ENCODE results near the gene ALAS1.
"Not testable (repeated sequence)": the region's sequence is repeated elsewhere in the genome, so short reads cannot be mapped to it uniquely, and the experiment has no call there.

The ALAS1 gene

DNA sequence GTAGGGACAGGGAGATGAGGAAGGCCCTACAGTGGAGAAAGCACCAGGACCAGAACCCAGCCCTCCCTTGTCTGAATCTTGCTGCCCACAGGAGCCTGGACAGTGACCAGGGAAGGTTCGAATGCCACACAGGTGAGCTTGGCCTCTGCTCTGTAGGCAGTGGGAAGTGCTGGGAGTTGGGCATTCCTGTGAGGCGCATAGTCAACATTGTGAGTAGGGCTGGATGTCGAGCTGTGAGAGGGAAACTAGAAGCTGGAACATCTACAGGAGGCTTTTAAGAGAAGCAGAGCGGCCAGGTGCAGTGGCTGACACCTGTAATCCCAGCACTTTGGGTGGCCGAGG is 20.3 kb upstream of the ALAS1 start:
- no peak for DNase-seq

DNA sequence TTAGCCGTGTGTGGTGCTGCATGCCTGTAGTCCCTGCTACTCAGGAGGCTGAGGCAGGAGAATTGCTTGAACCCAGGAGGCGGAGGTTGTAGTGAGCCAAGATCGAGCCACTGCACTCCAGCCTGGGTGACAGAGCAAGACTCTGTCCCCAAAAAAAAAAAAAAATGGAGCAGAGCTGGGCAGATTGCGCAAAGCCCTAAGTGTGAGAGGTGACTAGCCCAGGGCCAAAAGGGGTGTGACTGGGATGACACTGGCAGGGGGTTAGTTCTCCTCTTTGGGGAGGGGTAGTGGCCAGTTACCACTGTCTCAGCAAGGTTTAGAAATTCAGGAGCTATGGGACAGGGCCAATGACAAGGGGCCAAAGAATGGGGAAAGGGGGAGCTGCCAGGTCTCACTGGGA is 19.8 kb upstream of the ALAS1 start:
- not testable (repeated sequence) for DNase-seq

DNA sequence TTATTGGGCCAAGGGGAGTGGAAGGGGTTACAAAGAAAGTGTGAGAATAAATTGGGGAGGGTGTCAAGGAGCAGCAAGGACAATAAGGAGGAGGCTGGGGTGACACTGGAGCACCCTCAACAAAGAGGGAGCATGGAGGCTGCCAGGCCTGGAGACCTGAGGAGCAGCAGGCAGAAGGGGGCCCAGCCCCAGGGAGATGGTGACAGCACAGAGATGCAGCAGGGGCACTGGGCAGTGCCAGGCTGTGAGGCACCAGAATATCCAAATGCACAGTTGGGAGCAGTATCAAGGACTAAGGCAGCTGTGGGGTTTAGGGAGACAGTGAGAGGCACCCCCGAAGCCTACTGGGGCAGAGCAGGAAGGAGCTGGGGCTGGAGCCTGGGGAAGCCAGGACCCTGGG is 19.4 kb upstream of the ALAS1 start:
- no peak for DNase-seq

DNA sequence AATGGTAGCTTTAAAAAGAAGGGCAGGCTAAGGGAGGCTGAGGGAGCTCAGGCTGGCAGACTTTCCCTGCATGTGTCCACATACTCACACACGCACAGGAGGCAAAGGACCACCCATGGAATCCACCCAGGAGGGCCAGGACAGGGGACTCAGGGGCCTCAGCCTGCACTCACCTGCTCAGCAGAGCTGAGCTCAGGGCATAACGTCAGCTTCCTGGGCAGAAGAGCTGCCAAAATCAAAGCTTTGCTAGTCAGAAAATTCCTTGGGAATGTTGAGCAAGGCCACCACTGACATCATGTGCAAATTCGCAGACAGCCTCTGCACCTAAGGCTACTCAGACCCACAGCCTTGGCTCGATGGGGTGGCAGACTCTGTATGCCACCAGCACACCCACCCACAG is 16.4 kb upstream of the ALAS1 start:
- no peak for DNase-seq

DNA sequence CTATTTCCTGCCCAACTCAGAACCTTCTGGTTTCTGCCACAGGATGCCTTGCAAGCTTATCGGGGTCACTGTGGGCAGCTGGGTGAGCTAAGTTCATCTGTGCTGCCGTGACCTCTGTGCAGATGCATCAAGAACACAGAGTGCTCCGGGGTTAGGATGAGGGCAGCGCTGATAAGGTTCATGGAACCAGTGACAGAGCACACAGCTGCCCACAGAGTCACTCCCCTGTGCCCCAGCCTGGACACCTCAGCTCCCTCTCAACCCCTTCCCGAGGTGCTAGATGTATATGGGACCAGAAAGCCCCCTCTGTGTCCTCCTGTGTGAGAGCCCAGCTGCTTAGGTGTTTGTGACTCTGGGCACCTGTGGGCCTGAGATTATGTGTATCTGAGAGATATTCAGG is 15.8 kb upstream of the ALAS1 start:
- no peak for DNase-seq

DNA sequence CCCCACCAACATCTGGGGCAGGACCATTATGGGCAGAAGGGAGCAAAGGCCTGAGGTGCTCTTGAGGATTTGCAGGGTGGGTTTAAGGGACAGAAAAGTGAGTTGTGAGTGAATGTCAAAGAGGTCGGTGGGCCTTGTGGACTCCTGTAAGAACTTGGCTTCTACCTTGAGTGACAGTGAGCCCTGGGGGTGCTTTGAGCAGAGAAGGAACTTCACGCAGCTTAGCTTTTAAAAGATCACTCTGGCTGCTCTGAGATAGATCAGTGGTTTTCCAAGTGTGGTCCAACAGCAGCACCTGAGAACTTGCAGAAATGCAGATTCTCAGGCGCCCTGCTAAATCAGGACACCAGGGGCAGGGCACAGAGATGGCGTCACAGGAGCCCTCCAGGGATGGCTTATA is 15.3 kb upstream of the ALAS1 start:
- DNase-seq, result no peak

DNA sequence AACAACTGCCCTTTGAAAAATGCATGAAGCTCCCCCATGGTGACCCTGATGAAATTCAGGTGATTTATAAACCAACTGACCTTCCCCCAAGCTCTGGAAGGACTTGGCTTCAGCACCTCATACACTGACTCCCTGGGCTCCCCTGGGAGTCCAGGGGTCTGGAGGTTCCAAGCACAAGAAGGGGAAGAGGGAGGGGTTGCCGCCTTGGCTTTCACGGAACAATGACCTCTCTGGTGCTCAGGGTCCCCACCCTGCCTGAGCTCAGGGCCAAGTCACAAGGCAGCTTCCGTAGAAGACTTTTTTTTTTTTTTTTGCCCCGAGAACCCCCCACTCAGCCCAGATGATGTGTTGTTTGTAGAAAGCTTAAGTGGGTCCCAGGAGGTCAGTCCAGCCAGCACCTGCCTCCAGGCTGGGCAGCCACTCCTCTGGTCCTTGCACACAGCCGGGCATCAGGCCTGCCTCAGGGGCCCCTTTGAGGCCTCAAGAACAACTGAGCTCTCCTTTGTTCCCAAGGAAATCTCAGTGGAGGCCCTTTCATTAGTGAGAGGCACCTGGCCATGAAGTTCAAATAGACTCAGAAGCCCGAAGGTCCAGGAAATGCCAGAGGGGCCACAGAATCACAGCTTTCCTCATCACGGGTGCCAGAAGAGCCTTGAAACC is 14.0 kb upstream of the ALAS1 start:
- no peak for DNase-seq

DNA sequence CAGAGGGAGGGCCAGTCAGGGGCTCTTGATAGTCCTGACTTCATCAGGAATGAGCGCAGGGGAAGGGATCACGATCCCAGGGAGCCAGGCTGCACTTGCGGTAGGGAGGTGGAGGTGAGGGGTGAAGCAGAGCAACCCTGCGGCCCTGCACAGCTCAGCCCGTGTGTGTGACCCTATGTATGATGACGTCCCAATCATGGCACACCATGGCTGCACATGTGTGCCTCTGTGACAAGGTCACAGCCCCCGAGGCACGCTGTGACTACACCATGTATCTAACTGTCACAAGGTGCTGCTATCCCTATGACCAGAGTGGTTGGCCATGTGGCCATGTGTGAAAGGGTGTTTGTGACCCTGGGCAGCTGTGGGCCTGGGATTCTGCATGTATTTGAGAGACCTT is 13.3 kb upstream of the ALAS1 start:
- no peak for DNase-seq

DNA sequence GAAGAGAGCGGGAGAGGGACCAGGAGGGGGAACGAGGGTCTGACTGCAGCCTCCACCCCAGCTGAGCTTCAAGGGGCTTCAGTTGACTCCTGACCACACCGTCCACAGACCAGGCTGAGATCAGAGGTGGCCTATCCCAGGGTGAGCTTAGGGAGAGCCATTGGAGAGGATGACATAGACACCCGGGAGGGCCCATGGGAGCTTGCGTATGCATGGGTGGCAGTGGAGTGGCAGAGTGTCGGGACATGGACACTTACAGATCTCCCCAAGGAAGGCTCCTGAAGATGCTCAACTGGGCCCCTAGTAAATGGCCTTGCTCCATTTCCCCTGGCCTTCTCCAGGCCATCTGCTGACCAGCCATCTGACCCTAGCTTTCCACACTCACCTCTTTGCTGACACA is 12.6 kb upstream of the ALAS1 start:
- no peak for DNase-seq

DNA sequence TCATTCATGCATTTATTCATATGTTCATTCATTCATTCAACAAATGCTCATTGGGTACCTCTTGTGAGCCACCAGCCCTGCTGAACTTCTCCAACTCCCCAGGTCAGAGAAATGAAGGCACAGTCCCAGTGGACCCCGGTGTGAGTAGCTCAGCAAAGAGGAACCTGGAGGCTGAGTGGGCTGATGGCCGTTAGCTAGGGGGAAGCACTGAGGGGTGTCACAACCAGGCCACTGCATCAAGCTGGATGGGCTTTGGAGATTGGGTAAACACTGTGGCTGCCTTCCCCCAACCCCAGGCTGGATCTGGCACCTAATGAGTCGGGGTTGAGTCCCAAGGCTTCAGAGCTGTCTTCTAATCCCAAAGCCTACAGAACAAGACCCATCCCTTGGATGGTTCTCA is 12.1 kb upstream of the ALAS1 start:
- DNase-seq, result no peak

DNA sequence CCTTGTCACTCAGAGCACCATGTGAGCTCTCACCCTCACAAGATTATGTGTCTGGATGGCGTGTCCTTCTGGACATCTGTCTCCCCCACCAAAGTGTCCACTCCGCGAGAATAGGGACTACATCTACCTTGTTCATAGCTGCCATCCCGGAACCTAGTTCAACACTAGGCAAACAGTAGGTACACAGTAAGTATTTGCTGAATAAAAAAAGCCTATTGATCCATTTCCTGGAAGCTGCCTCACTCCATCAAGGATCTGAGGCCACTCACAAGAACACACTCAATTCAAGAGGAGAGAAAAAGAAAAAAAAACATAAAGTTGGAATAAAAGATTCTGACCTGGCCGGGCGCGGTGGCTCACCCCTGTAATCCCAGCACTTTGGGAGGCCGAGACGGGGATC is 11.2 kb upstream of the ALAS1 start:
- no peak for DNase-seq

DNA sequence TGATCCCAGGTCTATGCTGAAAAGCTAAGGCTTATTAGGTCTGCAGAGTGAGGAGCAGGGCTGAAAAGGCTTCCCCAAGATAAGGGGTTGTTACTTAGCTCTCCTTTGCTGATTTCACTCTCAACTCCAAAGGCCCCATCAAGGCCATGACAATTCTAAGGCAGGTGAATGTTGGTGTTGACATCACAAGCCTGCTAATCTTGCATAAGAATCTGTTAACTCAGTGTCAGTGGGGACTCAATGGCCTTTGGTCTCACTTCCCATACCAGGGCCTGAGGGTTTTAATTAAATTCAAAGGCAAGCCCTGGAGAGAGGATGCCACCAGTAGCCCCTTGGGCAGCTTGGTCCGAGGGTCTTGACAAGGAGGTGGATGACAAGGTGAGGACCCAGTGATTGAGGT is 9.4 kb upstream of the ALAS1 start:
- DNase-seq, result no peak

DNA sequence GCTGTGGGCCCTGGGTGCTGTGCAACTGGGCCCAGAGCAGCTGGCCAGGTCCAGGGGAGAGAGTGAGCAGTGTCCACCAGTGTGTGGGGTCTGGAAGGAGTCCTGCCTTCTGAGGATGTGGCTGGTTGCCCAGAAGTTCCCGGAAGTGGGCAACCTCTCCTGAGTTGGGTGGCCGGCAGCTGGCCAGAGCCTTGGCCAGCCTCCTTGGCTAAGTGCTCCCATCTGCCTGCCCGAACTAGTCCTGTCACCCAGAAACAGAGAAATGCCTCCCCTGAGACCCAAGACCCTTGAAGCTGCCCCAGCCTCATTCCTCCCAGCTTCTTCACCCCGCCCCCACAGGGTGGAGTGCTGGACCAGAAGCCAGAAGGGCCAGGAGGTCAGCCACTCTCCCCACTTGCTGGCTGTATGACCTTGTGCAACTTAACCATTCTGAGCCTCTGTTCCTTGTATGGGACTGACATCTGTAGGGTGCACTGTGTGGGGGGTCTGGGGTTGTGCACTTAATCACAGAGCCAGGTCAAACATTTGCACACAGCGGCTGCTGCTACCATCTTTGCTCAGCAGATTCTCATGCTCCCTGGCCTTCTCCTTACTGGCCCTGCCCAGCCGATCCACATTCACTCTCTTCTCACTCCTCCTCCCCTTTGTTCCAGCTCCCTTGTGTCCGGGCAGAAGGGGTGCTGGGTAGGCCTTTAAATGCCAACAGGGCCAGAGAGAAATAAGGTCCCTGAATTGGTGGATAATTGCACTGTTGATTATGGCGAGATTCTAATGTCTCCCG is 7.5 kb upstream of the ALAS1 start:
- no peak for DNase-seq

DNA sequence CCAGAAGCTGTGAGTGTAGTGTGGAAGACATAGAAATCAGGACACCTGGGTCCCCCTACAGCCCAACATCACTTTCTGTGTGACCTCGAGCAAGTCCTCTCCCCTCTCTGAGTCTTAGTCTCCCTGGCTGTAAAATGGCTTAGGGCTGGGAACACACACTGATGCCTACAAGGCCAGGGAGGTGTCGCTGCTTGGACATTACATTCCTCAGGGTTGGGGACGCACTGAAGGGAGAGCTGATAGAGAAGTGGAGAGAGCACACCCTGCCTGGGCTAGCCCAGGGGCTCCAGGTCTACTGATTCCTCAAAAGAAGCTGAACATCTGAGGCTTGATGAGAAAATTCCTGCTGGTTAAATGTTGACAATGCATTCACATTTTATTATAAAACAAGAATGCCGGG is 6.3 kb upstream of the ALAS1 start:
- DNase-seq, result no peak

DNA sequence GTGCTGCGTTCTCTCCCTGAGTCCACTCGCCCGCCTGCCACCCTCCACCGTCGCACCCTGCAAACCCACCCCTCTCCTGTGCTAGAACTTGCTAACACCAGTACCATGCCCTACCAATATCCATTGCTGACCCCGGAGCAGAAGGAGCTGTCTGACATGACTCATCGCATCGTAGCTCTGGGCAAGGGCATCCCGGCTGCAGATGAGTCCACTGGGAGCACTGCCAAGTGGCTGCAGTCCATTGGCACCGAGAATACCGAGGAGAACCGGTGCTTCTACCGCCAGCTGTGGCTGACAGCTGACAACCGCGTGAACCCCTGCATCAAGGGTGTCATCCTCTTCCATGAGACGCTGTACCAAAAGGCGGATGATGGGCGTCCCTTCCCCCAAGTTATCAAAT is 4.9 kb upstream of the ALAS1 start:
- no peak for DNase-seq

DNA sequence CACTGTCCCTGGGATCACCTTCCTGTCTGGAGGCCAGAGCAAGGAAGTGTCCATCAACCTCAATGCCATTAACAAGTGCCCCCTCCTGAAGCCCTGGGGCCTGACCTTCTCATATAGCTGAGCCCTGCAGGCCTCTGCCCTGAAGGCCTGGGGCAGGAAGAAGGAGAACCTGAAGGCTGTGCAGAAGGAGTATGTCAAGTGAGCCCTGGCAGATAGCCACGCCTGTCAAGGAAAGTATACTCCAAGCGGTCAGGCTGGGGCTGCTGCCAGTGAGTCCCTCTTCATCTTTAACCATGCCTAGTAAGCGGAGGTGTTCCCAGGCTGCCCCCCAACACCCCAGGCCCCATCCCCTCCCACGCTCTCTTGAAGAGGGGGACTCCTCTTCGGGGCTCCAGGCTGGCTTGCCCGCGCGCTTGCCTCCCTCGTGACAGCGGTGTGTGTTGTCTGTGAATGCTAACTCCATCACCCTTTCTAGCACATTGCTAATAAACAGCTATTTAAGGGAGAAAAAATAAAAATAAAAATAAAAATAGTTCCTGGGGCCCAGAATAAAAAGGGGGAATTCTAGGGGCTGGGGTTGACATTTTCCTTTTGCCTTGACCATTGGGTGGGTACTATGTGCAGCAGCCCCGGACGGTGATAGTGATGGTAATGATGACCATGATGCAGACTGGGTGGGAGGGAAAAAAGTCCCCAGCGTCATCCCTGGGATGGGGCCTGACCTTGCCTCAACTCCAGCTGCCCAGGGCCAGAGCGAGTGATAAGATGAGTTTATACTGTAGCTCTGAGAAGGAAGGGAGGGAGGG is 3.3 kb upstream of the ALAS1 start:
- DNase-seq, result no peak

DNA sequence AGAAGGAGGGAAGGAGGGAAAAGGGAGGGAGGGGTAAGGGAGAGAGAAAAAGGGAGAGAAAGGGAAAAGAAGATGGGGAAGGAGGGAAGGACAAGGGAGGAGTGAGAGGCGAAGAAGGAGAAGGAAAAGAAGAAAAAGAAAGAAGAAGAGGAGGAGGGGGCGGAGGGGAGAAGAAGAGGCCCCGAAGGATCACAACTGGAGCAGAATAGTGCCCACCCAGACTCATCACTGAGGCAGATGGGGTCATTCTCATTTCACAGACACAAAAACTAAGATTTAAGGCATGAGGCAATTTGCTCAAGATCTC is 2.7 kb upstream of the ALAS1 start:
- DNase-seq, result no peak

DNA sequence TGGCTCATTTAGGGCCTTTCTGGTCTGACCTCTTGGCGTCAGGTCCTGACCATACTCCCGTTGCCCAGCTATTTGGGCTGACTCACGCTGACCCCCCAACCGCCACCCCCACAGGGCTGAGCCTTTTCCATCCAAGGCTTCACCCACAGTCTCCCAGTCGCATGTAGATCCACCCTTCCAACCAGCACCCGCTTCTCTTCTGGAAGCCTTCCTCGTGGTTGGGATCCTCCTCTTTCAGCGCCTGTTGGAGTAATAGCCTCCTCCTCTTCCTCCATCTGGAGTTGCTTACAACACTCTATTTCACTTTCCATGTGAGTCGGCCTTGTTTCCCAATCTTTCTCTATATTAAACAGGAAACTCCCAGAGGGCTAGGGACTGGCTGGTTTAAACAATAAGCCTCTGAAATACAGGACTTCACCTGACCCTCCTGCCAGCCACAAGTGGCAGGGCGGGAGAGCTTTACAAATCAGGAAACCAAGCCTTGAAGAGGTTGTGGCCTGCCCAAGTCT is 2.1 kb upstream of the ALAS1 start:
- no peak for DNase-seq

DNA sequence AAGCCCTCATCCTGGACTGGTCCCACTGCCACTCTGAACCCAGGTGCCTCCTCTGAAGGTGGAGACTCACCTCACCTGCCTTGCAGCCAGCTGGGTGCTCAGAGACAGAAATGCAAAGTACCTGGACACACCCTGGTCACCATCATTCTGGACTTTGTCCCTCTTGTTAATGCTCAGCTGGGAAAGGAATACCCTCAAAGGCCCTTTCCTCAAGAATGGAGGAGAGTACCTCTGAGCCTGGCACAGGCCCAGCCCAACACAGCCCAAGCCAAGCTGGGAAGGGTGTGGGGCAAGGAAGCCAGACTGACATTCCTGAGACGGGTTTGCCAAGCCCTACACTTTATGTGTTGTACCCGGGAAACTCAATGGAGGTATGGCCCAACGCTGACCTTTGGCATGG is 983 bp upstream of the ALAS1 start:
- DNase-seq, result no peak

DNA sequence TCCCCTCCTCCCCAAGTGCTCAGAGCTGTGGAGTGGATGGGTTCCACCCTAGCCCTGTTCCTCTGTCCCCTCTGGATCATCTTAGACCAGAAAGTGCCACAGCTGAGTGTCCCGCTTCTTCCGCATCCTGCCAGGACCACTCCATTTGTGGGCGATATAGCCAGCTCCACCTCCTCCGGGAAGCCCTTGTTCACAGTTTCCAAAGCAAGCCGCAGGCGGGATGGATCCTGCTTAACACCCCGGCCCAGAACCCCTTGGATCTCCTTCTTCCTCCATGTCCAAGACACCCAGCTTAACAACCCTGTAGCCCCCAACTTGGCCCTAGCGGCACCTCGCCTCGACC is 490 bp upstream of the ALAS1 start:
- no peak for DNase-seq

DNA sequence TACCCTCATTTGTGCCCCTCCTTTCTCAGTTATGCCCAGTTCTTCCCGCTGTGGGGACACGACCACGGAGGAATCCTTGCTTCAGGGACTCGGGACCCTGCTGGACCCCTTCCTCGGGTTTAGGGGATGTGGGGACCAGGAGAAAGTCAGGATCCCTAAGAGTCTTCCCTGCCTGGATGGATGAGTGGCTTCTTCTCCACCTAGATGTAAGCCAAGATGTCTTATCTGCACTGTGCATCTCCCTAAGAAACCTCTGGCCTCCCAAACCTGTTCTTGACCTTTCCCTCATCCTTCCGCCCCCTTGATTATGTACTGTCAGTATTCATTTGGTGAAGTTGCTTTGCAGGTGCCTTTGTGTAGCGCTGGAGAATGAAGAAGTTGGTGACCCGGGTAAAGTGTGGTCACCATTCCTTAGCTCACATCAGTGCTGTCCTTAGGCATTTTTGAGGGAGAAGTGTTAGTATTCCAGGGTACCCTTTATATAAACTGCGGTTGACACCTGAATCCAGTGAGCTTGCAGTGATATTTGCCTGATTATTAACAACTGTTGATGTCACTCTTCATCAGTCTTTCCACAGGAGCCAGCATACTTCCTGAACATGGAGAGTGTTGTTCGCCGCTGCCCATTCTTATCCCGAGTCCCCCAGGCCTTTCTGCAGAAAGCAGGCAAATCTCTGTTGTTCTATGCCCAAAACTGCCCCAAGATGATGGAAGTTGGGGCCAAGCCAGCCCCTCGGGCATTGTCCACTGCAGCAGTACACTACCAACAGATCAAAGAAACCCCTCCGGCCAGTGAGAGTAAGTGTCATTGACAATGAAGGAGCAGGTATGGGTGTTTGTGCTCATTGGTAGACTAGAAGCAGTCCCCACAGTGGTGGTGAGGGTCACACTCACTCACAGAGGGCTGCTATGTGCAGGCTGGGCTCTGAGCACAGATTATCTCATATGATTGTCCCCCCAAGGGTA is 966 bp downstream of the ALAS1 start:
- DNase-seq, result no peak

DNA sequence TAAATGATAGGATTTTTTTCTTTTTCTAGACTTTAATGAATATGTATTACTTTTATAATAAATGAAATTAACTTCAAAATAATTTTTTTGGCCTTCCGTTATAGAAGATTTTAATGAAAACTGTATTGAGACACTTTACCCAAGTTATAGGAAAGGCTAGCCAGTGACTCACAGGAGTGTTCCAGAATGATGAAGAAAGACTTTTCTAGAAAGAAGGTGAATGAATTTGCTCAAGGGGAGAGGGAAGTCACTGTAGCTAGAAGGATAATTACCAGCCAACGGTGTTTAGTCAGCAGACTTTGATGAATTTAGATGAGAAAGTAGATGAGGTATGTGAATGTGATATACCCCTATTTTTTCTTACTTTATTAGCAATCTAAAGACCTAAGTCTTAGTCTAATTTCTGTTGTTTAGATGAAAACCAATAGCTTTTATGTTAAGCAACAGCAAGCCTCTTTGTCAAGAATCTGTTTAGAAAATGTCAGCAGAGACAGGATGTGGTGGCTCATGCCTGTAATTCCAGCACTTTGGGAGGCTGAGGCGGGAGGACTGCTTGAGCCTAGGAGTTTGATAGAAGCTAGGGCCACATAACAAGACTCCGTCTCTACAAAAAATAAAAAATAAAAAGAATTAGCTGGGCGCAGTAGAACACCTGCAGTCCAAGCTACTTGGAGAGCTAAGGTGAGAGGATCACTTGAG is 3.2 kb downstream of the ALAS1 start:
- DNase-seq, result no peak

Data from activated effector memory CD4-positive, alpha-beta T cell treated with Interleukin-2 at 50 U/mL for 16 hours (primary cell).